SU-DHL-6 (cell line): Measurements from ENCODE around the gene RUVBL1.

Experiments used
- H2AFZ ChIP-seq: fragments of 200-600 bp; sonication (generic); 2 replicates; pipeline ENCODE4 v1.6.1; 2014; ENCODE audit warnings: low read depth, mild to moderate bottlenecking, moderate library complexity, mixed read lengths, antibody characterized with exemption, low read length; ENCODE audit not compliant: severe bottlenecking
- H3F3A ChIP-seq: fragments of 200-600 bp; shearing (Covaris generic); 2 replicates; pipeline ENCODE4 v1.6.0; 2016; ENCODE audit warnings: antibody characterized with exemption, mild to moderate bottlenecking; ENCODE audit not compliant: insufficient read depth
- H3K27ac ChIP-seq: fragments of 200-600 bp; sonication (generic); 2 replicates; pipeline ENCODE4 v1.5.1; 2016; ENCODE audit warnings: low read depth, mild to moderate bottlenecking, low read length, moderate library complexity, mixed read lengths
- H3K27me3 ChIP-seq: fragments of 200-600 bp; sonication (generic), shearing (Covaris generic); 2 replicates; pipeline ENCODE4 v1.6.0; 2014; ENCODE audit warnings: mild to moderate bottlenecking, low read length
- H3K36me3 ChIP-seq: fragments of 200-600 bp; sonication (generic); 2 replicates; pipeline ENCODE4 v1.6.1; 2014; ENCODE audit warnings: mild to moderate bottlenecking, low read length, mixed read lengths
- H3K4me2 ChIP-seq: fragments of 300-600, 200-600 bp; shearing (Covaris generic), sonication (generic); 2 replicates; pipeline ENCODE4 v1.6.0; 2014; ENCODE audit warnings: low read length, low read depth, mild to moderate bottlenecking; ENCODE audit not compliant: poor library complexity, severe bottlenecking
- H3K4me3 ChIP-seq: fragments of 200-600 bp; sonication (generic); 2 replicates; pipeline ENCODE4 v1.5.1; 2014; ENCODE audit warnings: antibody characterized with exemption, low read length, mild to moderate bottlenecking, mixed read lengths; ENCODE audit not compliant: insufficient read depth, poor library complexity, severe bottlenecking
- H3K79me2 ChIP-seq: fragments of 200-600 bp; sonication (generic); 2 replicates; pipeline ENCODE4 v1.6.1; 2014; ENCODE audit warnings: mild to moderate bottlenecking, low read length, moderate library complexity; ENCODE audit not compliant: insufficient read depth
- H3K9ac ChIP-seq: fragments of 200-600 bp; sonication (generic); 2 replicates; pipeline ENCODE4 v1.7.0; 2014; ENCODE audit warnings: mild to moderate bottlenecking, low read length
- H3K9me2 ChIP-seq: fragments of 200-600 bp; sonication (generic); replicated peaks from 2 replicates; pipeline ENCODE4 v1.6.1; 2014; ENCODE audit warnings: low read length; ENCODE audit not compliant: insufficient read depth
- H3K9me3 ChIP-seq: fragments of 200-600 bp; sonication (generic); 2 replicates; pipeline ENCODE4 v1.6.1; 2014; ENCODE audit warnings: low read length, mixed read lengths; ENCODE audit not compliant: insufficient read depth
- H4K20me1 ChIP-seq: fragments of 200-600 bp; sonication (generic); 2 replicates; pipeline ENCODE4 v1.6.1; 2014; ENCODE audit warnings: low read depth, mild to moderate bottlenecking, antibody characterized with exemption, low read length, moderate library complexity, mixed read lengths
- CTCF ChIP-seq: fragments of 200-600 bp; sonication (generic); IDR thresholded peaks from one replicate; pipeline ENCODE4 v1.5.1; 2017; ENCODE audit warnings: antibody characterized with exemption, mild to moderate bottlenecking, low read length, moderate library complexity; ENCODE audit not compliant: insufficient read depth, poor library complexity, severe bottlenecking
- EZH2phosphoT487 ChIP-seq: fragments of 200-600 bp; sonication (generic), shearing (Covaris generic); conservative IDR thresholded peaks from 2 replicates; pipeline ENCODE4 v1.6.1; 2018; ENCODE audit warnings: mild to moderate bottlenecking, antibody characterized with exemption, low read length, moderate library complexity, mixed read lengths

Gene RUVBL1

GRCh38 chr3:128071771-128072453 is 51.7 kb downstream of the RUVBL1 start:
- H3K36me3 ChIP-seq, result peaks cover 2% of the 10 kb centered on the region
- no peaks in the 10 kb centered on the region for H3K9me3 ChIP-seq
- H3K27me3 ChIP-seq, result no peaks in the 10 kb centered on the region
- H3F3A ChIP-seq, result peaks cover 4% of the 10 kb centered on the region; the same call in 1 of the 2 replicates
- no peaks in the 10 kb centered on the region; the same call in 1 of the 2 replicates for H4K20me1 ChIP-seq
- TF ChIP-seq EZH2phosphoT487, result no peak
- no peak for TF ChIP-seq CTCF
- no peaks in the 10 kb centered on the region for H3K79me2 ChIP-seq
- H3K27ac ChIP-seq, result no peak overlapping the region
- no peak overlapping the region for H3K9ac ChIP-seq
- H2AFZ ChIP-seq, result no peak overlapping the region
- H3K4me2 ChIP-seq, result no peak overlapping the region
- H3K9me2 ChIP-seq, result no peaks in the 10 kb centered on the region
- no peak overlapping the region for H3K4me3 ChIP-seq

DNA sequence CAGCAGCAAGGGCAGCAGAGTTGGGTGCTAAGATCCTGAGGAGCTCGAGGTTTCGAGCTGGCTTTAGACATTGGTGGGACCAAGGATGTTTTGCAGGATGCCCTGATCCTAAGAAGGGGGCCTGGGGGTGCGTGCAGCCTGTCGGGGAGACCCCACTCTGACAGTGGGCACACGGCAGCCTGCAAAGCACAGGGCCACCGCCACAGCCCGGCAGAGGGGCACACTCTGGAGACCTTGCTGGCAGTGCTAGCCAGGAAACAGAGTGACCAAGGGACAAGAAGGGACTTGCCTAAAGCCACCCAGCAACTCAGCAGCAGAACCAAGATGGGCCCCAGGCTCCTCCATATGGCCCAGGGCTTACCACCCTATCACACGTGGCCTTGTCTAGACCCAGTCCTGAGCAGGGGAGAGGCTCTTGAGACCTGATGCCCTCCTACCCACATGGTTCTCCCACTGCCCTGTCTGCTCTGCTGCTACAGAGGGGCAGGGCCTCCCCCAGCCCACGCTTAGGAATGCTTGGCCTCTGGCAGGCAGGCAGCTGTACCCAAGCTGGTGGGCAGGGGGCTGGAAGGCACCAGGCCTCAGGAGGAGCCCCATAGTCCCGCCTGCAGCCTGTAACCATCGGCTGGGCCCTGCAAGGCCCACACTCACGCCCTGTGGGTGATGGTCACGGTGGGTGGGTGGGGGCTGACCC is 52.6 kb downstream of the RUVBL1 start:
- peaks cover 5% of the 10 kb centered on the region for H3K36me3 ChIP-seq
- no peak overlapping the region for H3K27ac ChIP-seq
- H3K79me2 ChIP-seq, result no peaks in the 10 kb centered on the region
- no peaks in the 10 kb centered on the region for H3K9me3 ChIP-seq
- no peaks in the 10 kb centered on the region; the same call in 1 of the 2 replicates for H4K20me1 ChIP-seq
- H3F3A ChIP-seq, result peaks cover 4% of the 10 kb centered on the region; the same call in 1 of the 2 replicates
- H2AFZ ChIP-seq, result no peak overlapping the region
- no peaks in the 10 kb centered on the region for H3K27me3 ChIP-seq
- H3K4me2 ChIP-seq, result no peak overlapping the region
- no peaks in the 10 kb centered on the region for H3K9me2 ChIP-seq
- TF ChIP-seq EZH2phosphoT487 (no peak), CTCF (no peak)
- no peak overlapping the region for H3K9ac ChIP-seq
- no peak overlapping the region for H3K4me3 ChIP-seq

- no peak overlapping the region for H3K4me2 ChIP-seq
- TF ChIP-seq CTCF (no peak), EZH2phosphoT487 (no peak)
- H4K20me1 ChIP-seq, result no peaks in the 10 kb centered on the region; the same call in 1 of the 2 replicates
- H3K36me3 ChIP-seq, result peaks cover 14% of the 10 kb centered on the region
- no peak overlapping the region for H3K4me3 ChIP-seq
- no peaks in the 10 kb centered on the region for H3K9me2 ChIP-seq
- no peak overlapping the region for H2AFZ ChIP-seq
- H3K9me3 ChIP-seq, result no peaks in the 10 kb centered on the region
- peaks cover 4% of the 10 kb centered on the region; the same call in 1 of the 2 replicates for H3F3A ChIP-seq
- H3K9ac ChIP-seq, result no peak overlapping the region
- H3K27ac ChIP-seq, result no peak overlapping the region
- no peaks in the 10 kb centered on the region for H3K79me2 ChIP-seq
- H3K27me3 ChIP-seq, result no peaks in the 10 kb centered on the region
Observed at GRCh38 chr3:128069271-128069670, 54.3 kb downstream of the RUVBL1 start.
